ENCODE results near the gene UBAP2. TPM values are rescaled to one million over a fixed set of nuclear protein-coding genes. Genes with fewer than 3 reads are reported as not detected.
A peak's percentile ranks its signal among the peaks of the same experiment; 100 is the strongest.

Gene UBAP2
- total and polyA plus RNA-seq, 2 of the 4 experiments (the other 2 are of a cell fraction) = 12.9 to 25.5 TPM

GRCh38 chr9:34085581-34086500 is 37.2 kb upstream of the UBAP2 start:
- no TSS peak for BruUV-seq (replicated peaks)
- H4K20me1 ChIP-seq (ENCODE audit: insufficient read depth, low read length) = no peaks in the 10 kb centered on the region
- H2BK15ac ChIP-seq (ENCODE audit: low read depth, low read length) = no peak overlapping the region
- H2AK9ac ChIP-seq (replicated peaks; ENCODE audit: low read depth, low read length, poor library complexity) = no peak overlapping the region
- no peak overlapping the region for H4K5ac ChIP-seq (ENCODE audit: low read depth, low read length)
- no peaks in the 10 kb centered on the region for H3K27me3 ChIP-seq (ENCODE audit: control insufficient read depth, insufficient read depth, low read length)
- H2BK120ac ChIP-seq (ENCODE audit: low read depth, low read length) = no peak overlapping the region
- H3K14ac ChIP-seq (replicated peaks; ENCODE audit: low read depth, low read length) = no peak overlapping the region
- no peak overlapping the region for H3K56ac ChIP-seq (ENCODE audit: extremely low read depth, insufficient read depth, low read length)
- H3K4me3 ChIP-seq (ENCODE audit: insufficient read depth, low read depth, low read length) = no peak overlapping the region
- dilution Hi-C loops (cut with HindIII; ENCODE audit: low sequenced_read_pairs, unreplicated experiment) (no loop called here), in situ Hi-C loops (cut with MboI; ENCODE audit: low sequenced_read_pairs) (no loop called here), intact Hi-C loops (cut with micrococcal nuclease) (no loop called here)
- H3K4me2 ChIP-seq (ENCODE audit: low read depth, low read length) = no peak overlapping the region
- H3K4ac ChIP-seq (ENCODE audit: low read depth, low read length) = no peak overlapping the region
- peak; percentile 30 for DNase-seq
- H3K23ac ChIP-seq (ENCODE audit: low read depth, low read length) = no peak overlapping the region
- H3K36me3 ChIP-seq (ENCODE audit: control insufficient read depth, insufficient read depth, low read length) = peaks cover 36% of the 10 kb centered on the region
- CTCF ChIA-PET = interaction anchor here (0.7 kb wide), 1 partner anchor 249 kb away, joined by 4 read pairs; no protein-coding TSS in a partner anchor
- H2AFZ ChIP-seq (replicated peaks; ENCODE audit: low read length, poor library complexity) = no peak overlapping the region
- H3K27ac ChIP-seq (ENCODE audit: insufficient read depth, low read length) = no peak overlapping the region
- no peak for TF ChIP-seq USF2 (IDR thresholded peaks at IDR 0.05; ENCODE audit: low read depth, low read length)
- TF ChIP-seq RAD21 (IDR thresholded peaks at IDR 0.05; ENCODE audit: low read length) = no peak
- no peak for TF ChIP-seq CHD1 (IDR thresholded peaks at IDR 0.05; ENCODE audit: low read depth, low read length)
- TF ChIP-seq BHLHE40 (IDR thresholded peaks at IDR 0.05; ENCODE audit: low read depth, low read length) = no peak
- no peak for TF ChIP-seq ELK1 (IDR thresholded peaks at IDR 0.05; ENCODE audit: borderline replicate concordance, low read depth, low read length)
- TF ChIP-seq CTCF (conservative IDR thresholded peaks at IDR 0.05; ENCODE audit: low read depth, low read length) = no peak
- TF ChIP-seq POLR2A (IDR thresholded peaks at IDR 0.05; ENCODE audit: low read depth, low read length) = no peak
- TF ChIP-seq MXI1 (IDR thresholded peaks at IDR 0.05; ENCODE audit: borderline replicate concordance, low read depth, low read length) = no peak
- TF ChIP-seq RCOR1 (IDR thresholded peaks at IDR 0.05; ENCODE audit: insufficient replicate concordance, low read length) = no peak
- no peak for TF ChIP-seq MAFK (IDR thresholded peaks at IDR 0.05; ENCODE audit: low read depth, low read length)
- no peak for TF ChIP-seq MAZ (IDR thresholded peaks at IDR 0.05; ENCODE audit: borderline replicate concordance, low read depth, low read length)
- no peak for TF ChIP-seq NFE2L2 (IDR thresholded peaks at IDR 0.05; ENCODE audit: low read depth, low read length)
- H3K4me1 ChIP-seq (ENCODE audit: control insufficient read depth, insufficient read depth, low read length) = no peaks in the 10 kb centered on the region
- H2AK5ac ChIP-seq (ENCODE audit: low read depth, low read length) = no peak overlapping the region
- H3K79me1 ChIP-seq (ENCODE audit: low read depth in 1 of 2, low read length in 2 of 2) = no peaks in the 10 kb centered on the region; a peak in 1 of 4 replicates
- H3K18ac ChIP-seq (ENCODE audit: low read depth, low read length) = no peak overlapping the region
- H4K91ac ChIP-seq (ENCODE audit: insufficient read depth, low read depth, low read length) = no peak overlapping the region
- no peaks in the 10 kb centered on the region for H3K9me3 ChIP-seq (ENCODE audit: control insufficient read depth, insufficient read depth, low read length)
- H2BK20ac ChIP-seq (ENCODE audit: low read depth, low read length) = no peak overlapping the region
- ATAC-seq (ENCODE audit: low read depth) = no peak
- no peak overlapping the region for H4K8ac ChIP-seq (ENCODE audit: low read depth in 2 of 2, low read length in 2 of 2)
- H3K9ac ChIP-seq (ENCODE audit: low read depth, low read length) = no peak overlapping the region
- POLR2A ChIA-PET (ENCODE audit: unreplicated experiment) = no interaction called here
- H3K9me1 ChIP-seq (ENCODE audit: insufficient read depth, low read length) = no peaks in the 10 kb centered on the region
- WGBS, 2 experiments (ENCODE audit: extremely low coverage in 2 of 2, insufficient read length in 1 of 2) = no CpG with 5 or more reads among the region's 6 CpGs
- no peak overlapping the region for H2BK5ac ChIP-seq (ENCODE audit: low read depth, low read length, poor library complexity, severe bottlenecking)
